ENCODE measurements around the gene ITFG2. TPM values are rescaled to one million over a fixed set of nuclear protein-coding genes. Genes with fewer than 3 reads are reported as not detected.

Gene ITFG2
- total RNA-seq = 14.6 and 17.6 TPM in 2 replicates

- no peak for TF ChIP-seq CTCF (IDR thresholded peaks at IDR 0.05; ENCODE audit: insufficient read depth, low read length, severe bottlenecking)
- Histone ChIP-seq H3K36me3 (ENCODE audit: control insufficient read depth, insufficient read depth, low read length) (no peaks in the 10 kb centered on the region), H3K4me3 (ENCODE audit: low read depth, low read length) (peak within 1 kb of the TSS; percentile 85), H3K27me3 (ENCODE audit: control insufficient read depth, insufficient read depth, low read length) (no peaks in the 10 kb centered on the region)
- DNase-seq (ENCODE audit: low read depth) = peak; percentile 95
- FAIRE-seq = no peak
These were observed at the start of gene ITFG2 for GRCh38 chr12:2812290-2813213. TSS of gene ITFG2 (plus strand) at chr12:2812668. CDS start at chr12:2812761, 93 bp downstream.

- no peak overlapping the region for H3K4me3 ChIP-seq (ENCODE audit: low read depth, low read length)
- DNase-seq (ENCODE audit: low read depth) (no peak), FAIRE-seq (no peak)
- no peaks in the 10 kb centered on the region for H3K36me3 ChIP-seq (ENCODE audit: control insufficient read depth, insufficient read depth, low read length)
- no peaks in the 10 kb centered on the region for H3K27me3 ChIP-seq (ENCODE audit: control insufficient read depth, insufficient read depth, low read length)
- TF ChIP-seq CTCF (IDR thresholded peaks at IDR 0.05; ENCODE audit: insufficient read depth, low read length, severe bottlenecking) = no peak
These were observed 48.1 kb upstream of the ITFG2 start for GRCh38 chr12:2764398-2764797.

DNA sequence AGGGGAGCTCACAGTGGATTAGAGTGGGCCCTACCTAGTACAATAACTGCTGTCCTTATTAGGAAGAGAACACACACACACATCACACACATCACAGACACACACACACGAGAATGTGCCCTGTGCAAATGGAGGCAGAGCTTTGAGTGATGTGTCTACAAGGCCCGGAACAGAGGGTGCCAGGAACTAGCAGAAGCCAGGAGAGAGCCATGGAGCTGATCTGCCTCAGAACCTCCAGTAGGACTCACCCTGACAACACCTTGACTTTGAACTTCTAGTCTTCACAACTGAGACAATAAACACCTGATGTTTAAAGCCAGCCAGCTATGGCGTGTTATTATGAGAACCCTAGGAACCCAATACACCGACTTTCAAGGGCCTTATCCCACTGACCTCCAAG, 47.4 kb upstream of the ITFG2 start:
- Histone ChIP-seq H3K36me3 (ENCODE audit: control insufficient read depth, insufficient read depth, low read length) (no peaks in the 10 kb centered on the region), H3K4me3 (ENCODE audit: low read depth, low read length) (no peak overlapping the region), H3K27me3 (ENCODE audit: control insufficient read depth, insufficient read depth, low read length) (no peaks in the 10 kb centered on the region)
- no peak for TF ChIP-seq CTCF (IDR thresholded peaks at IDR 0.05; ENCODE audit: insufficient read depth, low read length, severe bottlenecking)
- DNase-seq (ENCODE audit: low read depth) (no peak), FAIRE-seq (peak; percentile 18)

DNA sequence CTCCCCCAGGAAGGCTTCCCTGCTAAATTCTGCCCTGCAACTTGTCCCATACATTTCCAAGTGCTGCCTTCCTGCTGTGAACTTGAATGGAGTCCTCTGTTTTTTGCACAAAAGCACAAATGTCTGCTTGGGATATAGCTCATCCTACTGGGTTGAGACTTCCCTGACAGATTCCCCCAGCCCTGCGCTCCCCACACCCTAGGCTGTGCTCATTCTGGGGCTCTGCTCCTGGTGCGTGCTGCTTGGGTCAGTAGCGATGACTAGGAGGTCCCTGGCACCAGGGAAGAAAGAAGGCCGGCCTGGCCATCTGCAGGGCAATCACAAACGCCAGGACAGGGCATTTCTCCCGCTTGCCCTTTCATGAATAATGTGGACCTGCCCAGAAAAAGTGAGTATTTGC, 46.9 kb upstream of the ITFG2 start:
- DNase-seq (ENCODE audit: low read depth) (no peak), FAIRE-seq (no peak)
- H3K27me3 ChIP-seq (ENCODE audit: control insufficient read depth, insufficient read depth, low read length) = no peaks in the 10 kb centered on the region
- H3K4me3 ChIP-seq (ENCODE audit: low read depth, low read length) = no peak overlapping the region
- no peaks in the 10 kb centered on the region for H3K36me3 ChIP-seq (ENCODE audit: control insufficient read depth, insufficient read depth, low read length)
- no peak for TF ChIP-seq CTCF (IDR thresholded peaks at IDR 0.05; ENCODE audit: insufficient read depth, low read length, severe bottlenecking)

GRCh38 chr12:2768224-2768961, 44.1 kb upstream of the ITFG2 start:
- H3K36me3 ChIP-seq (ENCODE audit: control insufficient read depth, insufficient read depth, low read length) = no peaks in the 10 kb centered on the region
- FAIRE-seq (peak; percentile 66), DNase-seq (ENCODE audit: low read depth) (no peak)
- no peak for TF ChIP-seq CTCF (IDR thresholded peaks at IDR 0.05; ENCODE audit: insufficient read depth, low read length, severe bottlenecking)
- no peak overlapping the region for H3K4me3 ChIP-seq (ENCODE audit: low read depth, low read length)
- no peaks in the 10 kb centered on the region for H3K27me3 ChIP-seq (ENCODE audit: control insufficient read depth, insufficient read depth, low read length)
